Measurements from ENCODE around the gene MTSS2.
"Not testable (repeated sequence)": the region's sequence is repeated elsewhere in the genome, so short reads cannot be mapped to it uniquely, and the experiment has no call there.

Gene MTSS2

DNA sequence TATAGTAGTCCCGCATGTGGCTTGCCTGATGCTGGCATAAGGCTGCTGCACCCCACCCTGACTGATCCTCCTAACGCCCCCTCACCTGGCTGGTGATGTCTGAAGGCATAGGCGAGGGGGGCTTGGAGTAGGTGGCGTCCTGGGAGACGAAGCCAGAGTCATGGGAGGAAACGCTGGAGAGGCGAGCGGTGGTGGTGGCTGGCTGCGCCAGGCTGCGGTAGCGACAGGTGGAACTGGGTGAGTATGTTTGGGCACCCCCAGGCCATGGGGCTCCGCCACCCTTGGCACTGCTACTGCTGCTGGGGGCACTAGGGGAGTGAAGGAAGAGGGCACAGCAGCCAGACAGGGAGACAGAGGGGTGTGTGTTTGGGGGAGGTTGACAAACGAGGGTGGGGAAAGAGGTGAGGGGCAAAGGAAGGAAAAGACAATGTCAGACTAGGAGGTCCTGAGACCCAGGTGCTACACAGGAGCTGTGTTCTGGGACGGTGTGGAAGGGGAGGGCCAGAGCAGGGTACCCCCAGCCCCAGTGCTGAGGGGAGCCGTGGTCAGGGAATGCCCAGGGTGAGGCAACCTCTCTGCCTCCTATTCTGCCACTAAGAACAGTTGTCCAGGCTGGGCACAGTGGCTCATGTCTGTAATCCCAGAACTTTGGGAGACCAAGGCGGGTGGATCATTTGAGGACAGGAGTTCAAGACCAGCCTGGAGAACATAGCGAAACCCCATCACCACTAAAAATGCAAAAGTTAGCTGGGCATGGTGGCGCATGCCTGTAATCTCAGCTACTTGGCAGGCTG is 11.4 kb downstream of the MTSS2 start:
- no peak for DNase-seq (ENCODE audit: low read depth in 2 of 2)

DNA sequence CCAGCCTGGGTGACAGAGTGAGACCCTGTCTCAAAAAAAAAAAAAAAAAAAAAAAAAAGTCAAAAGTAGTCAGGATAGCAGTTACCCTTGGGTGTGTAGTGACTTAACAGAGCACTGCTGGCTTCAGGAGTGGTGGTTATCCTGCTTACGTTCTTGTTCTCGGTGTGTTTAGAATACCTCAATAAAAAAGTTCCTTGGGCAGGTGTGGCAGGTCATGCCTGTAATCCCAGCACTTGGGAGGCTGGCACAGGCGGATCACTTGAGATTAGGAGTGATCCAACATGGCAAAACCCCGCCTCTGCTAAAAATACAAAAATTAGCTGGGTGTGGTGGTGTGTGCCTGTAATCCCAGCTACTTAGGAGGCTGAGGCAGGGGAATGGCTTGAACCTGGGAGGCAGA is 14.9 kb downstream of the MTSS2 start:
- DNase-seq (ENCODE audit: low read depth in 2 of 2): not testable (repeated sequence)

DNA sequence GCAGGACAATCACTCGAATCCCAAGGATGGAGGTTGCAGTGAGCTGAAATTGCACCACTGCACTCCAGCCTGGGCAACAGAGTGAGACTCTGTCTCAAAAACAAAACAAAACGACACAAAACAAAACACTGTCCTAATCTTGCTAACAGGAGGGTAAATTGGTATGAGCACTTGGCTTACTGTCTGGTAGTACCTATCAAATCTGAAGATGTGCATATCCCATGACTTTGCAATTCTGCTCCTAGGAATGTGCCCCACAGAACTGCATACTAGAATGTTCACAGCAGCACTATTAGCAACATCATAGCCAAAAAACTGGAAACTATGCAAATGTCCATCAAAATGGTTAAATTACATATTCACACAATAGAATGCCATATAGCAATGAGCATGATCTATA is 15.7 kb downstream of the MTSS2 start:
- no peak for DNase-seq (ENCODE audit: low read depth in 2 of 2)

DNA sequence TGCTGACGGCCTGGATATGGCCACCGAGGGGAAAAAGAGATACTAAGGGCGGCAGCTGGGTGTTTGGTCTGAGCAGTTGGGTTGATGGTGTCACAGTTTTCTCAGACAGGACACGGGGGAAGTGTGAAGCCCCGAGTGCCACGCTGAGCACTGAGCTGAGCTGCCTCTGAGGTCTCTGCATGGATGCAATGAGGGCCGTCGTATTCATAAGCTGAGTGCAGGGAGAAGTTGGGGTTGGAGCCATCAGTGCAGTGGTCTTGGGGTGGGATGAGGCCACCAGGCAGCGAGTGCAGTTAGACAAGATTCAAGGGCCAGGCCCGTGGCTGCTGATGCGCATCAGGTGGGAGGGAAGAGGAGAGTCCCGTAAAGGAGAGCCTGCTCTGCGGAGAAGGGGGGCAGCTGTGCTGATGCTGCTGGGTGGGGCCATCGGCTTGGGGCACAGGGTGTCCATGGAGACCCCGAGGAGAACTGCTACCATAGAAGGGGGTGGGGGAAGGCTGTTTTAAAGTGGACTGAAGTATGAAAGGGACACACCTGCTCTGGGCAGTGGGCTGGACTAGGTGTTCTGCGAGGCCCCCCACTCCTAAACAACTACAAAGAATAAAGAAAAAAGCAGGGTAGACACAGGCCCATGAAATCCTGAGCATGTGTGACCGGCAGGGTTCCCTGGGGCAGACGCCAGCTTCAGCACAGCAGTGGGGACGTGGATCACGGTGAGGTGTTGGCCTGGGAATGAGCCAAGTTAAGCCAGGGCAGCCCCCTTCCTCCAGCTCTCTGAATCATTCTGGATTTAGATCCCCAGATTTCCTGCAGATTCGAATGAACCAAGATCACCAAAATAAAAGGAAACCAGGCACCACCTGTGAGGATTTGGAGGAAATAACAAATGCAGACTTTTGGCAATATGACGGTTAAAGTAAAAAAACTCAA is 19.8 kb downstream of the MTSS2 start:
- DNase-seq (ENCODE audit: low read depth in 2 of 2): no peak

DNA sequence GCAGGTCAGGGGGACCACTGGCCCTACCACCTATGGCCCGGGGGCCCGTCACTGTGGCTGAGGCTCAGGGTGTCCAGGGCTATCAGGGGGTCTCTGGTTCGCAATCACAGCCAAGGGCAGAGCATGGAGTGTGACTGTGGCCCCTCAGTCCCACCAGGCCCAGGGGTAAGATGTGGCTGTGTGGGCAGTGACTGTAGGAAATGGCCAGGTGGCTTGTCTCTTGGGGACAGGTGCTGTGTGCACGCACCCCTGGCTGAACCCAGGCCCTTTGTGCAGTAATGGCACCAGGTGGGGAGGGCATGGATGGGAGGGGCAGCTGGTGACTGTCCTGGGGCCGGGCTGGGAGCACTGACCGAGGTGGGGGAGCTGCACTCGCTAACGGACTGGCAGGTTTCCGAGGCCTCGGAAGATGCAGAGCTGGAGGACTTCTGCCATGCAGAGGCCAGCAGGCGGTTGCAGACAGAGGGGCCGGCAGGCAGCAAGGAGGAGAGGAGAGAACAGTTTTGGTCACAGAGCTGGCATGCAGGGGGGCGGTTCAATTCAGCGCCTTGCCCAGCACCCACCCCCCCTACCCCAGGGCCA is 20.6 kb downstream of the MTSS2 start:
- no peak for DNase-seq (ENCODE audit: low read depth in 2 of 2)

DNA sequence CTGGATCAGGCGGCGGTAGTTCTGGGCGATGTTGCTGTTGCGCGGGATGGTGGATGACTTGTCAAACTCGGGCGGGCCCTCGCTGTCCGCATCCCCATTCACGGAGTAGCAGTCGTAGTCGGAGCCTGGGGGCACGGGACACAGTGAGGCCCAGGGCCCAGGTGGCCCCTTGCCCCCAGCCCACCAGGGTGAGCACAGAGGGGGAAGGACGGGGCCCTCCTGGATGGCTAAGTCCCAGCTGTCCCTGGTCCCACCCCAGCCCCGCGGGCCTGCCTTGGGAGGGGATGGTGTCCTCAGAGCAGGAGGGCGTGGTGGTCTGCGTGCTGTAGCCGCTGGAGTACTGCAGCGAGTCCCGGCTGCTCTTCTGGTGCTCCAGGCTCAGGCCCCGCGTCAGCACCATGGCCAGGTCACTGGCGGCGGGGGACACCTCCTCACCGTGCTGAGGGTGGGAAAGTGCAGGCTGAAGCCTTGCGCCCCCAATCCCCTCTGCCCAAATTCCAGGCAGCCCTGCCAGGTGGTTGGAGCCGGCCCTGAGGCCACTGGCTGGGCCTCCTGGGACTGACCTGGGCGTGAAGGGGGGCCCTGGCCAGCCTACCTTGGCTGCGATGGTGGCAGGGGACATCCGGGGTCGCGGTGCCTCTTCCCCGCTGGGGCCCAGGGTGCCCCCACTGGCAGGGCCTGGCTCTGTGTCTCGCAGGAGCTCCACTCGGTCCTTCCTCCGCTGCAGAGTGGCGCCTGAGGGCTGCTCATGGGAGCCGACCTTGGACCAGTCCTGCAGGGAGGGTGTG is 21.3 kb downstream of the MTSS2 start:
- no peak for DNase-seq (ENCODE audit: low read depth in 2 of 2)

DNA sequence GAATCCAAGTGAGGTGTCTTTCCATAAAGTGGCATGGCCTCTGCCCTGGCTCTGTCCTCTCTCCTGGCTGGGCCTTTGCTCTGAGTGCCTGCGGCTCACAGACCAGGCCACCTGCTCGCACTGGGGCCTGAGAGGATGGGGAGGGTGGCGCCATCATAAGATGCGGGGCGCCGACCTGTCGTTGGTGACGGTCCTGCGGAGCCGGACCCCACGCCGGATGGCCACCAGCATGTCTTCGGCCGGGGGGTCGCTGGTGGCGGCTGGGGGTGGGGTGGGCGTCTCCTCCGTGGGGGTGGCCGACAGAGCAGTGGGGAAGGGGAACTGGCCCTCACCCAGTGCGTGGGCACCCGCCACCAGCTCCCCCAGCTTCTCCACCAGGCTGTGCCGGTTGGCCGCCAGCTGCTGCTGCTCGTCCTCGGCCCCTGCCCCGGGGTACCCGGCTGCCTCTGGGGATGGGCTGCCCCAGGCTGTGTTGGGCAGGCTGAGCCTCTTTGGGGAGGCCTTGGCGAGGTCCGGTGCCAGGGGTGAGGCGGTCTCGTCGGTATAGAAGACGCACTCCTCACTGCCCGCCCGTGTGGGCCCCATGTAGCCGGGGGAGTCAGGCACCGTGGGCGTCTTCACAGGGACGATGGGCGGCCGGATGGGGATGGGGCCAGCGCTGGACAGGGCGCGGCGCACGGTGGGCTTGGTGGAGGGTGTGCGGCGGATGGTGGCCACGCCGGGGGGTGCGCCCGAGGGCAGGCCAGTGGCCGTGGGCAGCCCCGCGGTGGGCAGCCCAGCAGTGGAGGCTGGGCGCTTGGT is 22.1 kb downstream of the MTSS2 start:
- no peak for DNase-seq (ENCODE audit: low read depth in 2 of 2)

DNA sequence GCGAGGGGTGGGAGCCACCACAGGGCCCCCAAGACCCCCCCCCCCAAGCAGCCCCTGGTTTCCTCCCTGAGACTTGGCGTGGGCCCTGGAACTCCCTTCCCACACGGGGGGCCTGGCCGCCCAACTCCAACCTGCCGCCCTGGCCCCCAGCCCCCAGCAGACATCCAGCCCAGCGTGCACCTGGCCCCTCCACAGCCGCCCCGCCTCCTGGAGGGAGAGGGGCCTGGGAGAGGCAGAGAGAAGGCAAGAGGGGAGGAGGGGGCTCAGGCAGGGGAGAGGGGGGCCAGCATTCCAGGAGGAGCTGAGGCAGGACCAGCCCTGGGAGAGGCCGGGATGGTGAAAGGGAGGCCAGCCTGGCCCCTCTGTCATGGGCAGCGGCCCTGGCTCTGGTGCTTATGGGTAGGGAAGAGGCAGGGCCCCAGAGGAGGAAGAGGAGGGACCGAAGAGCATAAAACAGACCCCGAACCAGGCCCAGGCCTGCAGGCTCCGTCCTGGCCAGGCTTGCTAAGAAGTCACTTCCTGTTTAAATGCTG is 22.8 kb downstream of the MTSS2 start:
- DNase-seq (ENCODE audit: low read depth in 2 of 2): no peak

DNA sequence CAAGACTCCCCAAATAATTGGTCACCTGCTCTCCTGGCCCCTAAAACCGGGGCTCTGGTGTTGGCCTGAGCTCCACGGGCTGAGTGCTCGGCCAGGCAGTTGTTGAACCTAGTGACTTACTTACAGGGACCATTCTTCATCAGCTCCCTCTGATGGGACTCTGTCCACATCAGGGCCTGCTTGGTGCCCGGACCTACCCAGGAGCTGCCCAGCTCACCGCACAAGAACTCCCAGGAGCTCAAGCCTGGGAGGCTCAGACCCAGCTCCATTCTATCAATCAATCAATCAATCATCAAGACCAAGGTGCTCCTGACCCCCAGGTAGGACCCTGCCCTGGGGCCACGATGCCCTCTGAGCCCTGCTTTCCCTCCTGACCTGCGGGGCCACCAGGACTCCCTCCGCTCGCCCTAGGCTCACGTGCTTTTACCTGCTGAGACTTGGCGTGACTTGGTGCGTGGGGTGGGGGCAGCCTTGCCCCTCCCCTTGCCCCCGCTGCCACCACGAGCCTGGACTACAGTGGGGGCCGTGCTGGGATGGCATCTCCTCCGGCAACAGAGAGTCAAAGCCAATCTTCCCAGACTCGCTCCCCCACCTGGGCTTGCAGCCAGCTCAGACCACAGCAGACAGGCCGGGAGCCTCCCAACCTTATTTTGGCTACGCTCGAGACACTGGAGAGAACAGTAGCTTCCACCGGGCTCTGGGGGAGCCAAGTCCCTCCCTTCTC is 23.8 kb downstream of the MTSS2 start:
- DNase-seq (ENCODE audit: low read depth in 2 of 2): no peak

DNA sequence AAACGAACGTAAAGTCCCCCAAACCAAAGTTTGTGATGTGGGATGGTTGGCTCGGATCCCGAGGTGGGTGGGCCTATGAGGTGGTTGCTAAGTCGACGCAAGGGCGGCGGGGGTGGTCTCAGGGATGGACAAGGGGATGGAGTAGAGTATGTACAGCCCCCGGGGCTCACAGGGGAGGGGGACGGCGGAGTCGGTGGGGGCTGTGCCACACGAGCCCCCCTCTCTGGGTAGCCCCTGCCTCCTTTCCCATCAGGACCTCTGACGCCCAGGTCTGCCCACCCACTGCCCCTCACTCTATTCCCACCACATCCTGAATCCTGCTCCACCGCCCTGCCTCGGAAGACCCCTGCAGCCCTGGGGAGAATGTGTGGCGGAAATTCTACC is 24.3 kb downstream of the MTSS2 start:
- DNase-seq (ENCODE audit: low read depth in 2 of 2): no peak

DNA sequence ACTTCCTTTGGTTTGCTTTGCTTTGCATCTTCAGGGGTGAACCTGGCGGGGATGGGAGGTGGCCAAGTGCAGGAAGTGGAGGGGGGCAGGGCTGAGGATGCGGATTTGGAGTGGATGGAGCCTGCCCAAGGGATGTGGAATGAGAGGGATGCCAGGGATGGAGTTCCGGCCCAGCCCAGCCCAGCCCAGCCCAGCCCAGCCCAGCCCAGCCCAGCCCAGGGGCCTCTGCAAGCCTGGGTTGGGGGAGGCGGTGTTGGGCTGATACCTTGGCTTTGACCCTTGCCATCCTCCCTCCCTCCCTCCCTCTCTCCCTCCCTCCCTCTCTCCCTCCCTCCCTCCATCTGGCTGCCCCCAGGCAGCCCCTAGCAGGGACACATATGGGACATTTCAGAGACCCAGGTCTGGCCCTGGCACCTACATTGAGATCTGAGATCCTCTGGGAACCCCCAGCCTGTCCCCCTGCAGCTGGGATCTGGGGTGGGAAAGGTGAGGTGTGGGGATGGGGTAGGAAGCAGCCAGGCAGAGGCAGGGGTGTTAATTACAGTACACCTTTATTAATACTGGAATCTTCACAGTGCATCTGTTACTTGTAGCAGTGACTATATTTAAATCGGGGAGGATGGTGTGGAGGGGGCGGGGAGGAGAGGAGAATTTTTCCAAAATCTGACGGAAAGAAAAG is 25.0 kb downstream of the MTSS2 start:
- no peak for DNase-seq (ENCODE audit: low read depth in 2 of 2)

DNA sequence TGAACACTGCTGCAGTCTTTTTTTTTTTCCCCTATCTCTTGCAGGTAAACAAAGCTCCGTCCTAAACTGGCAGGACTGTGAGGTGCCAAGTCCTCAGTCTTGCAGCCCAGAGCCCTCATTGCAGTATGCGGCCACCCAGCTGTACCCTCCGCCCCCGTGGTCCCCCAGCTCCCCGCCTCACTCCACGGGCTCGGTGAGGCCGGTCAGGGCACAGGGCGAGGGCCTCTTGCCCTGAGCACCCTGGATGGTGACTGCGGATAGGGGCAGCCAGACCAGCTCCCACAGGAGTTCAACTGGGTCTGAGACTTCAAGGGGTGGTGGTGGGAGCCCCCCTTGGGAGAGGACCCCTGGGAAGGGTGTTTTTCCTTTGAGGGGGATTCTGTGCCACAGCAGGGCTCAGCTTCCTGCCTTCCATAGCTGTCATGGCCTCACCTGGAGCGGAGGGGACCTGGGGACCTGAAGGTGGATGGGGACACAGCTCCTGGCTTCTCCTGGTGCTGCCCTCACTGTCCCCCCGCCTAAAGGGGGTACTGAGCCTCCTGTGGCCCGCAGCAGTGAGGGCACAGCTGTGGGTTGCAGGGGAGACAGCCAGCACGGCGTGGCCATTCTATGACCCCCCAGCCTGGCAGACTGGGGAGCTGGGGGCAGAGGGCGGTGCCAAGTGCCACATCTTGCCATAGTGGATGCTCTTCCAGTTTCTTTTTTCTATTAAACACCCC is 25.7 kb downstream of the MTSS2 start:
- no peak for DNase-seq (ENCODE audit: low read depth in 2 of 2)

DNA sequence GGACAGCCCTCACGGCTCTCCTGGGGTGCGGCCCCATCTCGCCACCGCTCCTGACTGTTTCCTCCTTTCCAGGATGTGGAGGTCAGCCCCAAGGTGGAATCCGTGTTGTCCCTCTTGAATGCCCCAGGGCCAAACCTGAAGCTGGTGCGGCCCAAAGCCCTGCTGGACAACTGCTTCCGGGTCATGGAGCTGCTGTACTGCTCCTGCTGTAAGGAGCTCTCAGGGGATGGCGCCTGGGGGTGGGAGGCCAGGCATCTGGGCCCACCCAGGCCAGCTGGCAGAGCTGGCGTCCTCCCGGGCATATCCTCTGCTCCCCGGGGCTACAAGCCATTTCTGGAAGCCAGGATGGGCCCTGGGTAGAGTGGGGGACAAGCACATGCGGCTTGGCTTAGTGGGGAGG is 26.3 kb downstream of the MTSS2 start:
- DNase-seq (ENCODE audit: low read depth in 2 of 2): no peak

DNA sequence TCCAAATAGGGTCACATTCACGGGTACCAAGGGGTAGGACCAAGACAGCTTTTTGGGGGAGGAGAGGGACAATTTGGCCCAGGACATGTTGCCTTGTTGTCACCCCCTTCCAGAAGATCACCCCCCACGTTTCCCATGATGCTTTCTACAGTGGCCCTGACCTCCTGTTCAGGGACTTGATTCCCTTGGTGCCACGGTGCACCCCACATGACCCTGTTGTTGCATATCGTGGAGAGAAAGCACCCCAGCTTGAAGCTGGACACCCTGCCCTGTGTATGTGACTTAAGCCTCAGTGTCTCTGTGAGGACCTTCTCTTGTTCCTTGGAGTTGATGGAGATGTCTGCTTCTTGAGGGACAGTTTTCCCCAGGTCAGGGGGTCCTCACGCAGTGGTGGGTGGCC is 26.9 kb downstream of the MTSS2 start:
- no peak for DNase-seq (ENCODE audit: low read depth in 2 of 2)

DNA sequence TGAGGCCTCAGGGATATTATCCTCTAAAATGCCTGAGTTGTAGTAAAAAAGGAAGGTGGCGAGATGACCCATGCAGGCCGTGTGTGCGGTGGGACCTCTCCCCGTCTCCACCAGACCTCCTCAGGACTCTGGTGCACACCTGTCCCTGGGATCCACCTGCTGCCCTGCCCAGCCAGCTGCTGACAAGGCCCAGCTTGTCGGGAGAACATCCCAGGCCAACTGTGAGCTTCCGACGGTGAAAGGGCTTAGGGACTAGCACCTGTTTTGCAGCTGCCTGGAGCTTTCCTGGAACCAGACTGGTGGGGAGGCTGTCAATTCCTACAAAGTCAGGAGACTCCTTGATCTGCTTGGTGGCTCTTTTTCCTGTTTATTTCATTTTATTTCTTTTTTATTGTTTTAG is 27.9 kb downstream of the MTSS2 start:
- no peak for DNase-seq (ENCODE audit: low read depth in 2 of 2)

DNA sequence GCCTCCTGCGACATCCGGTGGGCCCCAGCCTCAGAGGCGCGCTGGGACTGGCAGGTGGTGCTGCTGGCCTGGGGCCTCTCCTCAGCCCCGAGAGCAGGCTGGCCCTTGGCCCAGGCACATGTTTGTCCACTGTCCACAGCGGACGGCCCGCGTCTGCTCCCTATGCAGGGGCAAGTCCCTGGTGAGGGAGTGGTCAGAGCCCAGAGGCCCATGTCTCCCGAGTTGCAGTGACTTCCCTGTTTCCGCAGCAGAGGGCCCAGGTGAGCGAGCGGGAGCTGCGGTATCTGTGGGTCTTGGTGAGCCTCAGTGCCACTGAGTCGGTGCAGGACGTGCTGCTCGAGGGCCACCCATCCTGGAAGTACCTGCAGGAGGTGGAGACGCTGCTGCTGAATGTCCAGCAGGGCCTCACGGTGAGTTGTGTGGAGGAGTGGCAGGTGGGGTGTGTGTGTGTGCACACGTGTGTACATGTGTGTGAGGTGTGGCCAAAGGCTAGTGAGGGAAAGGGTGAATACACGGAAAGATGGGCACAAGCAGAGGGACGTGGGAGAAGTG is 29.1 kb downstream of the MTSS2 start:
- DNase-seq (ENCODE audit: low read depth in 2 of 2): no peak

DNA sequence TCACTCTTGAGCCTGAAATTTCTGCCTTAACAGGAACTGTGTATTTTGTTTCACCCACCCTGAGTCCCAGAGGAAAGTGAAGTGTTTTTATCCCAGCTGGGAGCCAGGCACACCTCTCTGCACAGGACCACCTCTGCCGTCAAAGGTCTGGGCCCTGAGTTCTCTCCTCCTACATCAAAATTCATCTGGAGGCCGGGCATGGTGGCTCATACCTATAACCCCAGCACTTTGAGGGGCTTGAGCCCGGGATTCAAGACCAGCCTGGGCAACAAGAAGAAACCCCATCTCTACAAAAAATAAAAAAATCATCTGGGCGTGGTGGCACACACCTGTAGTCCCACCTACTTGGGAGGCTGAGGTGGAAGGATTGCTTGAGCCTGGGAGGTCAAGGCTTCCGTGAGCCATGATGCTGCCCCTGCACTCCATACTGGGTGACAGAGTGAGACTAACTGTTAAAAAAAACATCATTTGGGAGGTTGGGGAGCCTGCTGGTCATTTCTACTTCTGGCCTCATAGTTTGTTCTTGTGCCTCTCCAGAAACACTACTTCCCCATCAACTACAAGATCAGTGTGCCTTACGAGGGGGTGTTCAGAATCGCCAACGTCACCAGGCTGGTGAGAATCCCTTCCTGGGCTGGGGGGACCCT is 29.7 kb downstream of the MTSS2 start:
- DNase-seq (ENCODE audit: low read depth in 2 of 2): no peak
